ENCODE data around the gene PKP1. TPM values are rescaled to one million over a fixed set of nuclear protein-coding genes. Genes with fewer than 3 reads are reported as not detected.

PKP1 gene
- total and polyA plus RNA-seq, 2 of the 4 experiments (the other 2 are of a cell fraction), result 0.18 to 0.36 TPM

- no peak overlapping the region for H3K9ac ChIP-seq (ENCODE audit: low read depth, low read length)
- BruUV-seq (replicated peaks), result no TSS peak
- intact Hi-C loops (cut with micrococcal nuclease) (no loop called here), in situ Hi-C loops (cut with MboI; ENCODE audit: low sequenced_read_pairs) (no loop called here), dilution Hi-C loops (cut with HindIII; ENCODE audit: low sequenced_read_pairs, unreplicated experiment) (no loop called here)
- H3K18ac ChIP-seq (ENCODE audit: low read depth, low read length), result no peak overlapping the region
- no CpG with 5 or more reads among the region's 1 CpG for WGBS, 2 experiments (ENCODE audit: extremely low coverage in 2 of 2, insufficient read length in 1 of 2)
- no peaks in the 10 kb centered on the region; the same call in 1 of the 2 replicates for H3K9me3 ChIP-seq (ENCODE audit: control insufficient read depth, insufficient read depth, low read length)
- H2BK120ac ChIP-seq (ENCODE audit: low read depth, low read length), result no peak overlapping the region
- H3K9me1 ChIP-seq (ENCODE audit: insufficient read depth, low read length), result no peaks in the 10 kb centered on the region
- no peak overlapping the region for H2AK5ac ChIP-seq (ENCODE audit: low read depth, low read length)
- H3K4ac ChIP-seq (ENCODE audit: low read depth, low read length), result no peak overlapping the region
- H2BK5ac ChIP-seq (ENCODE audit: low read depth, low read length, poor library complexity, severe bottlenecking), result no peak overlapping the region
- H3K79me1 ChIP-seq (ENCODE audit: low read depth in 1 of 2, low read length in 2 of 2), result no peaks in the 10 kb centered on the region
- CTCF ChIA-PET, result no interaction called here
- H3K27me3 ChIP-seq (ENCODE audit: control insufficient read depth, insufficient read depth, low read length), result peaks cover 81% of the 10 kb centered on the region
- ATAC-seq (ENCODE audit: low read depth) (no peak), DNase-seq (no peak)
- H3K4me3 ChIP-seq (ENCODE audit: insufficient read depth, low read depth, low read length), result no peak overlapping the region
- no peak overlapping the region for H4K91ac ChIP-seq (ENCODE audit: insufficient read depth, low read depth, low read length)
- POLR2A ChIA-PET (ENCODE audit: unreplicated experiment), result no interaction called here
- H4K20me1 ChIP-seq (ENCODE audit: insufficient read depth, low read length), result no peaks in the 10 kb centered on the region
- no peak overlapping the region for H2AK9ac ChIP-seq (replicated peaks; ENCODE audit: low read depth, low read length, poor library complexity)
- peaks cover 2% of the 10 kb centered on the region; the same call in 1 of the 2 replicates for H3K4me1 ChIP-seq (ENCODE audit: control insufficient read depth, insufficient read depth, low read length)
- no peak for TF ChIP-seq SMC3 (IDR thresholded peaks at IDR 0.05; ENCODE audit: low read depth, low read length)
- TF ChIP-seq MXI1 (IDR thresholded peaks at IDR 0.05; ENCODE audit: borderline replicate concordance, low read depth, low read length), result no peak
- no peak for TF ChIP-seq POLR2A (IDR thresholded peaks at IDR 0.05; ENCODE audit: low read depth, low read length)
- no peak for TF ChIP-seq MAZ (IDR thresholded peaks at IDR 0.05; ENCODE audit: borderline replicate concordance, low read depth, low read length)
- no peak for TF ChIP-seq CTCF (conservative IDR thresholded peaks at IDR 0.05; ENCODE audit: low read depth, low read length)
- no peak for TF ChIP-seq RFX5 (IDR thresholded peaks at IDR 0.05; ENCODE audit: low read depth, low read length)
- no peak for TF ChIP-seq USF2 (IDR thresholded peaks at IDR 0.05; ENCODE audit: low read depth, low read length)
- TF ChIP-seq ELK1 (IDR thresholded peaks at IDR 0.05; ENCODE audit: borderline replicate concordance, low read depth, low read length), result no peak
- TF ChIP-seq RAD21 (IDR thresholded peaks at IDR 0.05; ENCODE audit: low read length), result no peak
- TF ChIP-seq NFE2L2 (IDR thresholded peaks at IDR 0.05; ENCODE audit: low read depth, low read length), result no peak
- no peak for TF ChIP-seq FOS (IDR thresholded peaks at IDR 0.05; ENCODE audit: low read depth, low read length)
- no peak for TF ChIP-seq RCOR1 (IDR thresholded peaks at IDR 0.05; ENCODE audit: insufficient replicate concordance, low read length)
- H3K4me2 ChIP-seq (ENCODE audit: low read depth, low read length), result no peak overlapping the region
- H3K36me3 ChIP-seq (ENCODE audit: control insufficient read depth, insufficient read depth, low read length), result no peaks in the 10 kb centered on the region
- no peak overlapping the region for H3K14ac ChIP-seq (replicated peaks; ENCODE audit: low read depth, low read length)
- H2BK15ac ChIP-seq (ENCODE audit: low read depth, low read length), result no peak overlapping the region
- H2BK20ac ChIP-seq (ENCODE audit: low read depth, low read length), result no peak overlapping the region
- H4K5ac ChIP-seq (ENCODE audit: low read depth, low read length), result no peak overlapping the region
- H2AFZ ChIP-seq (replicated peaks; ENCODE audit: low read length, poor library complexity), result no peak overlapping the region
- no peak overlapping the region for H3K27ac ChIP-seq (ENCODE audit: insufficient read depth, low read length)
- H4K8ac ChIP-seq (ENCODE audit: low read depth in 2 of 2, low read length in 2 of 2), result no peak overlapping the region
- H3K56ac ChIP-seq (ENCODE audit: extremely low read depth, insufficient read depth, low read length), result no peak overlapping the region
- H3K23ac ChIP-seq (ENCODE audit: low read depth, low read length), result no peak overlapping the region
Observed at GRCh38 chr1:201286445-201286844, 3.1 kb downstream of the PKP1 start.

All from IMR-90 (cell line).